Mucosa of stomach (tissue), 1 donor: ENCODE data around the gene SRGAP2C.
"Not testable (repeated sequence)": the region's sequence is repeated elsewhere in the genome, so short reads cannot be mapped to it uniquely, and the experiment has no call there.

ENCODE experiments used
- H3K27me3 ChIP-seq: one replicate; pipeline ENCODE4 v1.7.0; 2013; ENCODE audit warnings: mild to moderate bottlenecking, low read length; ENCODE audit not compliant: control insufficient read depth, insufficient read depth
- H3K36me3 ChIP-seq: one replicate; pipeline ENCODE4 v1.7.0; 2013; ENCODE audit warnings: low read length; ENCODE audit not compliant: control insufficient read depth, insufficient read depth
- H3K4me1 ChIP-seq: one replicate; pipeline ENCODE4 v1.7.0; 2013; ENCODE audit warnings: mild to moderate bottlenecking, low read length; ENCODE audit not compliant: control insufficient read depth, insufficient read depth
- H3K4me3 ChIP-seq: one replicate; pipeline ENCODE4 v1.7.0; 2013; ENCODE audit warnings: low read length
- H3K9ac ChIP-seq: one replicate; pipeline ENCODE4 v1.7.0; 2013; ENCODE audit warnings: mild to moderate bottlenecking, low read length, moderate library complexity
- H3K9me3 ChIP-seq: one replicate; pipeline ENCODE4 v1.7.0; 2013; ENCODE audit warnings: mild to moderate bottlenecking, low read length, moderate library complexity; ENCODE audit not compliant: control insufficient read depth
- donor health status: Pancreatic carcinoma.

The SRGAP2C gene

GRCh38 chr1:121278777-121279547, 94.2 kb downstream of the SRGAP2C start:
- H3K36me3 ChIP-seq, H3K9ac ChIP-seq, H3K27me3 ChIP-seq, H3K4me3 ChIP-seq, H3K4me1 ChIP-seq, H3K9me3 ChIP-seq: not testable (repeated sequence)

DNA sequence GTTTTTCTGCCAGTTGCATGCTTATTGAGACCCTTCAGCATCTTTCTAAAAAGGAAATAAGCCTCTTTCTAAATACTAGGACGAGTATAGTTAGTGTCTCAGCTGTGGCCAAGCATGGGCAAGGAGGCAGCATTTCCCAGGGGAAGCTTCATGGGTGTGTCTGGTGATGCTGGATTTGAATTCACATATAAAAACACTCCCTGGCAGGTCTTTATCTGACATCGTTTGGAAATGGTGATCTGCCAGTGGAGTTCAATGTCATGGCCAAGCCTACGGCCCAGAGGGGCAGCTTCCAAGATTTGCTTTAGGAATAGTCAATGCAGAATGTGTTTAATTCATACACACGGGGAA, 94.7 kb downstream of the SRGAP2C start:
- H3K4me1 ChIP-seq, H3K27me3 ChIP-seq, H3K9me3 ChIP-seq, H3K4me3 ChIP-seq, H3K36me3 ChIP-seq, H3K9ac ChIP-seq: not testable (repeated sequence)

GRCh38 chr1:121280699-121281317, 96.0 kb downstream of the SRGAP2C start:
- not testable (repeated sequence) for H3K9me3 ChIP-seq, H3K4me1 ChIP-seq, H3K36me3 ChIP-seq, H3K27me3 ChIP-seq, H3K9ac ChIP-seq, H3K4me3 ChIP-seq

DNA sequence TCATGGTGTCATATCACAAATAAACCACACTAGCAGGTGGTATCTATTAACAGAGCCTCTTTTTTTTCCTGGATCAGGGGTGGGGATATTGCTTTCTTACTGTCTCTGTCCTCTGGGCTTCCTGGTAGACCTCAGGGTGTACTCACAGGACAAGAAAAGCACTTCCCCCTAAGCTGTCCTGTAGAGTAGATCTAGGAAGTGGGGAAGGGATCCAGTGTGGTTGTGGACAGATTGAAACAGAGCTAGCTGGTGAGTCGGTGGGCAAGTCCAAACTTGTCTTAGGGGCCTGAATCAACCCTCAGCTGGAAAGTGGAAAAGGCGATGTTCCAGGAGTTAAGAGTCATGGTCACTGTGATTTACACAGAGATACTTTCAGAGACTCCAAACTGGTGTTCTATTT, 96.7 kb downstream of the SRGAP2C start:
- H3K4me1 ChIP-seq, H3K27me3 ChIP-seq, H3K4me3 ChIP-seq, H3K9me3 ChIP-seq, H3K9ac ChIP-seq, H3K36me3 ChIP-seq: not testable (repeated sequence)

- H3K4me1 ChIP-seq, H3K27me3 ChIP-seq, H3K4me3 ChIP-seq, H3K9me3 ChIP-seq, H3K36me3 ChIP-seq, H3K9ac ChIP-seq: not testable (repeated sequence)
Measured at GRCh38 chr1:121283587-121284180, 98.9 kb downstream of the SRGAP2C start.

DNA sequence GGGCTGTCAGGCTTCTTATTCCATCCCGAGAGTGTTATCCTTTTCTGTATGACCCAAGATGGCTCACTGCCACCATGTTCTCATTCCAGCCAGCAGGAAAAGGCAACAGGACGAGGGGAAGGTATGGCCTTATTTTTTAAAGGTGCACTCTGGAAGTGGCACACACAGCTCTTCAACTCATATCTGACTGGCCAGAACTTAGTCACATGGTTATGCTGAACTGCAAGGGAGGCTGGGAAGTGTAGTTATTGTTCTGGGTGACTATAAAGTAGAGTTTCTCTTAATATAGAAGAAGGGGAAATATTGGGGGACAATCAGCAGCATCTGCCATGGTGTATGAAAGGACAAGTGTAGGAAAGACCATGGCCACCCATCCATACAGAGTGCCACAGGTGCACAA, 107.8 kb downstream of the SRGAP2C start:
- H3K4me1 ChIP-seq, H3K9me3 ChIP-seq, H3K27me3 ChIP-seq, H3K36me3 ChIP-seq, H3K4me3 ChIP-seq, H3K9ac ChIP-seq: not testable (repeated sequence)

- not testable (repeated sequence) for H3K4me3 ChIP-seq, H3K36me3 ChIP-seq, H3K9me3 ChIP-seq, H3K27me3 ChIP-seq, H3K4me1 ChIP-seq, H3K9ac ChIP-seq
Measured at GRCh38 chr1:121293263-121294204, 108.8 kb downstream of the SRGAP2C start.

DNA sequence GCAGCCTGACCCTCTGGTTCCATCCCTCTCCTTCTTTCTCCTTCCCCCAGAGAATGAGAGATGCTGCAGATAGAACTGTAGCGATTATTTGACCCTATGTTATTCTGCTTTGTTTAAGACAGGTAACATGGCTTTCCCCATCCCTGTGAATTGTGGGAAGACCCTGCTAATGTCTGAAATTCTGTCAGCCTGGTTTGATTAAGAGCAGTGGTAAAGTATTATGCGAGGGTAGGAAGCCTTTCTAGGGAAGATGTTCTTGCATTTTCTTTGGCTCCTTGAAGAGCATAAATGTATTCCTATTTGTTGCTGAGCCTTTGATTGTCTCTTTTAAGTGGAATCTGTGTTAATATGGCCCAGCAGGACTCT, 109.4 kb downstream of the SRGAP2C start:
- not testable (repeated sequence) for H3K9ac ChIP-seq, H3K9me3 ChIP-seq, H3K27me3 ChIP-seq

DNA sequence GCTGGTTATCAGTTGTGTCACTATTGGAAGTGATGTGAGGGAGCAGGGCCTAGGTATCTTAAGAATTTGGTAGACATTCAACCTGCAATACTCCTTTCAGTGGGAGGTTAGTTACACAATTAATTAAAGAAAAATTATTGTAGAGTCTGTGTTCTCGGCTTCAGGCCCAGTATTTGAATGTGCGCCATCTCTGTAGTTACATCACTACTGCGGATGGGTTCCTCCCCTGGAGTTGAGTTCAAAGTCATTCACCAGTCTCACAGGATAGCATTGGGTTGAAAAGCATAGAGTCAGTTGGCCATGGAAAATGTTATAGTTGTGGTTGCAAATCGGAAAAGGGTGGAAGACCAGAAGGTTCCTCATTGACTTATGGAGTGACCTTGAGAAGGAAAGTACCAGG, 111.8 kb downstream of the SRGAP2C start:
- not testable (repeated sequence) for H3K27me3 ChIP-seq, H3K36me3 ChIP-seq, H3K9ac ChIP-seq

More for the DNA sequence above, 109.4 kb downstream of the SRGAP2C start:
- H3K4me1 ChIP-seq, H3K4me3 ChIP-seq, H3K36me3 ChIP-seq: not testable (repeated sequence)

DNA sequence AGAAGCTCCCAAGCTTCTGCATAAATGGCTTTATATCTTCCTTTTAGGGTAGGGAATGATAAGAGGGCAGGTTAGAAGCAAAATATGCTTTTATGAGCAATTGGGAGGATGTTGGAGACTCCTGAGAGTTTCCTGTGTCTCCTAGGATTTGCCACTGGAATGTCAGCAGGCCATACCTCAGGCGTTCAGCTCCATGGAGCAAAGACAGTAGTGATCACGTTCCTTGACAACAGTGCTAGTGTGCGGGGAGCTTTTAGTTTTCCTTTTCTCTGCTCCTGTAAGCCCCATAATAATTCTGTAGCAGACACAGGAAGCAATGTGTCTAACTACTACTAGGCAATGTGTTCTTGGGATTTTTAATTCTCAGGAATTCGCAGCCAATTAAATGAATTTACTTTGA, 113.8 kb downstream of the SRGAP2C start:
- H3K9me3 ChIP-seq, H3K27me3 ChIP-seq, H3K4me3 ChIP-seq, H3K4me1 ChIP-seq, H3K9ac ChIP-seq, H3K36me3 ChIP-seq: not testable (repeated sequence)

More for the DNA sequence above, 111.8 kb downstream of the SRGAP2C start:
- H3K9me3 ChIP-seq, H3K4me3 ChIP-seq, H3K4me1 ChIP-seq: not testable (repeated sequence)

DNA sequence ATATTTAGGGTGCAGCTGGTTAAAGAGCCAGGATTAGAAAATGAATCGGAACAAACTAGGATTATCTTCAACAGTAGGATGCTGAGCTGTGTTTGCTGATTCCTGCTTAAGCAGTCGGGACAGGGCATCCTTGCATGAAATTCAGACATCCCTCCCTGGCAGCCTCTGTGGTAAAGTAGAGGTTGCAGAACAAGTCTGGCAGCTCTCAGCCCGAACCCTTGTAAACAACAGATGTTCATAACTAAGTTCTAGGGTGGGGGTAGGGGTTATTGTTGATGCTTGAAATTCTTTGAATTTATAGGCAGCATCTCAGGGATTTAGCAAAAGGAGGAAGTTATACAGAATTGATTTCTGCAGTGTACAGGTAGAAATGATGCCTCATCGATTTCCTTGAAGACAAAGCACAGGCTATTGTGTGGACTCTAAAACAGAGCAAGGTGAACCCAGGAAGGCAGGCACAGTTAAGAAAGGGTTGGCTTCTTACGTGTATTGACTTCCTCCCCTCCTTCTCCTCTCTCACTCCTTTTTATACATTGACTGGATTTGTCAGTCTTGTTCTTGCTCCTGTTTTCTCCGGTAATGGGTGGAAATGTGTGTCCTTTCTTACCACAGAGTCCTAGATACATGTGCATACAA, 114.9 kb downstream of the SRGAP2C start:
- not testable (repeated sequence) for H3K27me3 ChIP-seq, H3K9ac ChIP-seq, H3K9me3 ChIP-seq, H3K4me3 ChIP-seq, H3K36me3 ChIP-seq, H3K4me1 ChIP-seq

GRCh38 chr1:121301876-121302275, 117.1 kb downstream of the SRGAP2C start:
- not testable (repeated sequence) for H3K9me3 ChIP-seq, H3K9ac ChIP-seq, H3K4me1 ChIP-seq, H3K4me3 ChIP-seq, H3K36me3 ChIP-seq, H3K27me3 ChIP-seq
